GM21619 (cell line): ENCODE measurements around the gene CHPF.
A peak's percentile ranks its signal among the peaks of the same experiment; 100 is the strongest.

Experiments
- ATAC-seq: cut with Tn5 transposase; IDR thresholded peaks from one replicate; pipeline ENCODE4 v1.9.1; 2021; ENCODE audit not compliant: unreplicated experiment

The CHPF gene, protein sequence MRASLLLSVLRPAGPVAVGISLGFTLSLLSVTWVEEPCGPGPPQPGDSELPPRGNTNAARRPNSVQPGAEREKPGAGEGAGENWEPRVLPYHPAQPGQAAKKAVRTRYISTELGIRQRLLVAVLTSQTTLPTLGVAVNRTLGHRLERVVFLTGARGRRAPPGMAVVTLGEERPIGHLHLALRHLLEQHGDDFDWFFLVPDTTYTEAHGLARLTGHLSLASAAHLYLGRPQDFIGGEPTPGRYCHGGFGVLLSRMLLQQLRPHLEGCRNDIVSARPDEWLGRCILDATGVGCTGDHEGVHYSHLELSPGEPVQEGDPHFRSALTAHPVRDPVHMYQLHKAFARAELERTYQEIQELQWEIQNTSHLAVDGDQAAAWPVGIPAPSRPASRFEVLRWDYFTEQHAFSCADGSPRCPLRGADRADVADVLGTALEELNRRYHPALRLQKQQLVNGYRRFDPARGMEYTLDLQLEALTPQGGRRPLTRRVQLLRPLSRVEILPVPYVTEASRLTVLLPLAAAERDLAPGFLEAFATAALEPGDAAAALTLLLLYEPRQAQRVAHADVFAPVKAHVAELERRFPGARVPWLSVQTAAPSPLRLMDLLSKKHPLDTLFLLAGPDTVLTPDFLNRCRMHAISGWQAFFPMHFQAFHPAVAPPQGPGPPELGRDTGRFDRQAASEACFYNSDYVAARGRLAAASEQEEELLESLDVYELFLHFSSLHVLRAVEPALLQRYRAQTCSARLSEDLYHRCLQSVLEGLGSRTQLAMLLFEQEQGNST

DNA sequence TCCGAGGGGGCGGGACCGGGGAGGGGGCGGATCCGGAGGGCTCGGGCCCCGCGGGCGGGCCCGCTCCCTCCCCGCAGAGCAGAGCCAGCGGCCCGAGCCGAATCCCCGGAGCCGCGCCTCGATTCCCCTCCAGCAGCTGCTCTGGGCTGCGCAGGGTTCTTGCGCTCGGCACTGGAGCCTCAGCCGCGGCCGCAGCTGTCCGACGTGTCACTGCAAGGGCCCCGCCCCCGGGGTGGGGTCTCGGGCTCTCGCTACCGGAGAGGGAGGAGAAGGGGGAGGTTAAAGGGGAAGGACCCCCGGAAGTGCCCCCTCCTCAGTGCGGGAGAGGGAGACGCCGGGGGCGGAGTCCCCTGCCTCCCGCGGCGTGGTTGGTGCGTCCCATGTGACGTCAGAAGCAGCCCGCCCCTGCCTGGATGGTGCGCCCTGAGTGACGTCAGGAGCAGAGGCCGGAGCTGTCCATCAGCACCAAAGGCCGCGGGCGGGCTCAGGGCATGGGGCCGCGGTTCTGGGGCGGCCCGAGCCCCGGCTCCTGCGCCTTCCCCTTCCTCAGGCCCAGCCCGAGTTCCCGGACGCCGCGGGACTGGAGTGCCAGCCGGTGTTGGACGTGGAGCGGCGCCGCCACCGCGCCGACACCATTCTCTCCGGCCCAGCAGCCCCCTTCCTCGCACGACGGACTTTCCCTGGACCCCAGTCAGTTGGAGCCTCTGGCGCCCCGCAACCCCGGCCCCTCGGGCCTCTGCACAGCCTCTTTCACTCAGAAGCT, at the start of gene CHPF, which contains the start of gene TMEM198:
CHPF (minus strand) TSS at position 214 of the 763 bp plus-strand sequence. CDS start 271 bp downstream, outside the sequence.
TMEM198 (plus strand) TSS at position 433 of the 763 bp plus-strand sequence. CDS start 700 bp downstream, outside the sequence.
- ATAC-seq = peak; percentile 70

DNA sequence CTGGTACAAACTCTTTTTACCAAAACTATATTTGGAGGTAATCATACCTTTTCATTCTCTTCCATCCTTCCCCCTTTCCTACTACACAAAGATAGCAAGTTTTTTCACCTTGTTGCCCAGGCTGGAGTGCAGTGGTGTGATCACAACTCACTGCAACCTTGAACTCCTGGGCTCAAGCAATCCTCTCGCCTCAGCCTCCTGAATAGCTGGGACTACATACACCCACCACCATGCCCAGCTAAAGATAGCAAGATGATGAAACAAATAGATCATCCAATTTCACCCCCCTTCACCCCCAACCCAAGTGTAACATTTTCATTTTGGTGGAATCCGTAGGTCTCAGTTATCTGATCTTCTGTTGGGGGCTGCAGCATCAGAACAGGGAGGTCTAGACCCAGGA, 49.5 kb upstream of the CHPF start:
- ATAC-seq = no peak

DNA sequence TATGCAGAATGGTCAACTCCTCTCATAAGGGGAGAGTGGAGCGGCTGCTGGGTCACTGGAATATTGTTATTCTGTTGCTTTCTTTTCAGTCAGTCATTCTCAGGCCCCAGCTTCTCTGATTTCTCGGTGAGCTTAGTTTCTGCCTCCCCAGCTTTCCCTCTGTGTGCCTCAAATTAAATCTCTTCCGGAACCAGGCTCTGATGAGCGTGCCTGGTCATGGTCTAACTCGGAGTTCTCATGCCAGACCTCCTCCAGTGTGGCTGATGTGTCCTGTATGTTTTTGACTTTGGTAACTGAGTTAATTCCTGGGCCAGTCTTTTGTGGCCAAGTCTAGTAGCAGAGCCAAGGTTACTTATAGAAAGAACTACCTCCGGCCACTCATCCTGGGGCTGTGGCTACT, 49.1 kb upstream of the CHPF start:
- ATAC-seq = no peak

DNA sequence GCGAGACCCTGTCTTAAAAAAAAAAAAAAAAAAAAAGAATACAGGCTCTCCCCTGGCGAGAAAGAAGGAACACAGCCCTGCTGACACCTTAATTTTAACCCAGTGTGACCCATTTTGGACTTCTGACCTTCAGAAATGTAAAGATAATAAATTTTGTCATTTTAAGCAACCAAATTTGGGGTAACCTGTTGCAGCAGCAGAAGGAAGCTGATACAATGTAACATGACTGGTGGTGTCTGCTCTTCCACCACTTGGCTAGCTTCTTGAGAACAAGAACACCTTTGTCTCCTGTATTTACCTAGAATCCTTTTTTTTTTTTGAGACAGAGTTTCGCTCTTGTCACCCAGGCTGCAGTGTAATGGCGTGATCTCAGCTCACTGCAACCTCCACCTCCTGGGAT, 47.5 kb upstream of the CHPF start:
- ATAC-seq = no peak

DNA sequence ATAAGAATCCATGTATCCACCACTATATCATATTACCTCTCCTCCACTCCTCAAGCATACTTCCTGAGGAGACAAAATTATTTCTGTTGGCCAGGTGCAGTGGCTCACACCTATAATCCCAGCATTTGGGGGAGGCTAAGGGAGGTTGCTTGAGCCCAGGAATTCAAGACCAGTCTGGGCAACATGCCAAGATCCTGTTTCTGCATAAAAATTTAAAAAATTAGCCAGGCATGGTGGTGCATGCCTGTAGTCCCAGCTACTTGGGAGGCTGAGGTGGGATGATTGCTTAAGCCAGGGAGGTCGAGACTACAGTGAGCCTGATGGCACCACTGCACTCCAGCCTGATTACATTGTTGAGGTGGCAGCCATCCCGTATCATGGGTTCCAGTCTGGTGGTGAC, 37.7 kb upstream of the CHPF start:
- no peak for ATAC-seq

DNA sequence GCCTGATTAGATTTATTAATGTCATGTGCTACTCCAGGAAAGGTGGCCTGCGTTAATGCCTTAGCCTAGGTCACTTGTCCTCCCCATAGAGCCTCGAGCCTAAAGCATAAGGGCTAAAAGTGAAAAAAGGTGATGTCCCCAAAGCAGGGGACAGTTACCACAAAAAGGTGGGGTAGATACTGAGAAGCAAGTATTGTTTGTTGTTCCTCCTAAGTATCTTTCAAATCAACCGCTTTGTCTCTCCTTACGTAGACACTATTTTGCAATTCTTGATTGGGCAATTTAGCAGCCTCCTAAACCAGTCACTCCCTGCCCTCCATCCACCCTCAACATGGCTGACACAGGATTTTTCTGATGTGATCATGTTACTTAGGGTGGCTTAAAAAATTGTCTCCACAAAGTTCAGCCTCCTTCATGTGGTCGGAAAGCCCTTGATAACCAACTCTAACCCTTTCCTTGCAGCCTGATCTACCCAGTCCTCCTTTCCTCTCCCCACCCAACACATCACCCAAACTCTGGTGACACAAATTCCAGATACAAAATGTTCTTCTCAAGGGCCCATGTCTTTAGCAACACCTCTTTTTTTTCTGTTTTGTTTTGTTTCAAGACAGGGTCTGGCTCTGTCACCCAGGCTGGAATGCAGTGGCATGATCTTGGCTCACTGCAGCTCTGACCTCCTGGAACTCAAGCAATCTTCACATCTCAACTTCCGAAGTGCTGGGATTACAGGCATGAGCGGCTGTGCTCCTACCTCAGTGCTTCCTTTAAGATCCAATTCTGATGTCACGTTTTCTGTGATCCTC, 35.4 kb upstream of the CHPF start:
- ATAC-seq = no peak

DNA sequence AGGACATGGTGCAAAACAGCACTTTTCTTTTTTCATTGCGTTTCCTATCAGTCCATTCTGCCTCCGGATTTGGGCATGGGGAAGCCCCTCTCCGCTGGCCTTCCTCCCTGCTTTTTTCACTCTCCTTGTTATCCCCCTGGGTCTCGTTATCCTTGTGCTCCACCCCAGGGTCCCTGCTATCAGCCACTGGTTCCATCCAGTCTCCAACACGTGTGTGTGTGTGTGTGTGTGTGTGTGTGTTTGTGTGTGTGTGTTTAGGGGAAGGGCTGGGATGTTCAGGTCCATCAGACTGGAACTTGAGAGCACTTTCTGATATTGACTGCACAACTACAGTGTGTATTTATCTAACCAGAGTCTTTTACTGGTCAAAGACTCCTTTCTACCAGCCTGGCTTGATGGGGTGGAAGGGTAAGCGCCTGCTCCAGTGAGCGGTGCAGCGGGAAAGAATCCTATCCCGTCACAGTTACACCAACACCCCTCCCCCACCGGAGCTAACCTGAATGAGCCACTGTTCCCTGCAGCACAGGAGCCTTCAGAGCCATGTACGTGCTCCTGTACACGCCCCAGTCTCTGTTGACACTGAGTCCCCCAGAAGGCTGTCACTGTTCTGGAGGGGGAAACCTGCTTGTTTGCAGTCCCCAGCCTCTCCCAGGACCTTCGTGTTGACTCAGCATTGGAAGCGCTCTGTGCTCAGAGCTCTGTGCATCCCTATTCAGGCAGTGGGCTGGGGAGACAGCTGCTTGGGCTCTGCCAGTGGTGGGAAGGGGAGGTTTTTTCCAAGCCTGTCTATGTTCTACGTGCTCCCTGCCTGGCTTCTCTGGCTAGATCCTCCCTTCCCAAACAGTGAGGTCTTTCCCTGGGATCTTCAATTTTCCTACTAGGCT, 33.1 kb upstream of the CHPF start:
- no peak for ATAC-seq

DNA sequence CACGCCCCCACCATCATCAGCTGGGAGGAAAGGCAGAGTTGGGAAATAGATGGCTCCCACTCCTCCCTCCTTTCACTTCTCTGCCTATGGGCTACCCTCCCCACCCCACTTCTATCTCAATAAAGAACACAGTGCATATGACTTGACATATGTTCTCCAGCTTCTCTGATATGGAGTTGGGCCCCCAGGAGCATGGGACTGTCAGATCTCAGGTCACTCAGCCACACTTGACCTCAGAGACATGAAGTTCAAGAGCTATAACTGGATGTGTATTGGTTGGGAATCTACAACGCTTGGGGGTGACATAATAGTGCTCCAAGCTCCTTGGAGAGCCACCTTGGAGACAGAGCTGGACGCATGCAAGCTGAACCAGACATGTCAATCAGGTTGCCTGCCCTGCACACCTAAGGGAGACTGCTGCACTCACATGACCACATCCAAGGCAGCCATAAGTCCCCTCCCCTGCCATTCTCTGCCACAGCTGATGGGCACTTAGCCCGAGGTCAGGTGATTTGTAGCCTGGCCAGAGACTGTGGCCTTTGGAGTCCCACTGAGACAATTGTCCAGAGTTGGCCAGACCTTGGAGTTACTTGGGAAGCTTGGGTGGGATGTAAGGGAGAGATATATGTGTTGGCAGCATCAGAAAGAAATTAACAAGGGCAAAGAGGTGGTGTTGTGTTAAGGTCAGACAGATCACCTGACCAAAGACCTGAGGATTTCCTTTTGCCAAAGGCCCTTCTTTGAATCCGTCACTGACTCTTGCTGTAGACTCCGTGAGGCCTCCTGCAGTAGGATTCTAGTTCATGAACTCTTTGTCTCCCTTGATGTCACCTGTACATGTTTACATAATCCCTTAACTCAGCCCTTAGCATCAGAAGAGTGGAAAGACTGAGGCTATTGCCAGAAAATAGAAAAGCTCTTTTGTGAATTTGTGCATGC, 32.2 kb upstream of the CHPF start:
- no peak for ATAC-seq

DNA sequence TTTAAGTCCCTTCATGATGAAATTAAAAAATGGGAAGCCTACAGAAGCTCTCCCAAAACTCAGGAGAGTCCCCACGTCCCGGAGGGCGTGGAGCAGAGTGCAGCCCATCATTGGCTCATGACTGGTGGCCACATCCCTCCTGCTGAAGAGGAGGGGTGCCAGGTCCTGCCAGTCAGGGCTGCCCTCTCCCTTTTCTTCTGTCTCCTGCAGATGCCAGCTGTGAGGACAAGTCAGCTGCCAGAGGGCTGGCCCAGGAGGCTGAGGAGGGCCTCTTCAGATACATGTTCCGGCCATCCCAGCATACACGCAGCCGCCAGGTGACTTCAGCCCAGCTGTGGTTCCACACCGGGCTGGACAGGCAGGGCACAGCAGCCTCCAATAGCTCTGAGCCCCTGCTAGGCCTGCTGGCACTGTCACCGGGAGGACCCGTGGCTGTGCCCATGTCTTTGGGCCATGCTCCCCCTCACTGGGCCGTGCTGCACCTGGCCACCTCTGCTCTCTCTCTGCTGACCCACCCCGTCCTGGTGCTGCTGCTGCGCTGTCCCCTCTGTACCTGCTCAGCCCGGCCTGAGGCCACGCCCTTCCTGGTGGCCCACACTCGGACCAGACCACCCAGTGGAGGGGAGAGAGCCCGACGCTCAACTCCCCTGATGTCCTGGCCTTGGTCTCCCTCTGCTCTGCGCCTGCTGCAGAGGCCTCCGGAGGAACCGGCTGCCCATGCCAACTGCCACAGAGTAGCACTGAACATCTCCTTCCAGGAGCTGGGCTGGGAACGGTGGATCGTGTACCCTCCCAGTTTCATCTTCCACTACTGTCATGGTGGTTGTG, 31.1 kb upstream of the CHPF start:
- no peak for ATAC-seq

DNA sequence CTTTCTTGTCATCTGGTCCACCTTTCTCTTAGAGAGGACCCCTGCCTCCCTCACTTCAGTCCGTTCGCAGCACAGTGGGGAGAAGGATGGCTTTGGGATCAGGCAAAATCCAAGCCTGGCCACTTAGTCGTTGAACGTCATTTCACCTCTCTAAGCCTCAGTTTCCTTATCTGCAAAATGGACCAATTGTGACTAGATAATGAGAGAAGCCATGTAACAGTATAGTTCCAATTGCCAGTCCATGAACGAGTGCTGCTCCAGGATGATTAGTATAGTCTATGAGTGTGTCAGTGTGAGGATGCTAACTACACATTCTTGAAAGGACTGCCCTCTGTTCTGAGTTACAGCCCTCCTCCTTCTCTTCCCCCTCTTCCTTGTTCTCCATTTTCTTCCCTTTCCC, 29.6 kb upstream of the CHPF start:
- no peak for ATAC-seq

DNA sequence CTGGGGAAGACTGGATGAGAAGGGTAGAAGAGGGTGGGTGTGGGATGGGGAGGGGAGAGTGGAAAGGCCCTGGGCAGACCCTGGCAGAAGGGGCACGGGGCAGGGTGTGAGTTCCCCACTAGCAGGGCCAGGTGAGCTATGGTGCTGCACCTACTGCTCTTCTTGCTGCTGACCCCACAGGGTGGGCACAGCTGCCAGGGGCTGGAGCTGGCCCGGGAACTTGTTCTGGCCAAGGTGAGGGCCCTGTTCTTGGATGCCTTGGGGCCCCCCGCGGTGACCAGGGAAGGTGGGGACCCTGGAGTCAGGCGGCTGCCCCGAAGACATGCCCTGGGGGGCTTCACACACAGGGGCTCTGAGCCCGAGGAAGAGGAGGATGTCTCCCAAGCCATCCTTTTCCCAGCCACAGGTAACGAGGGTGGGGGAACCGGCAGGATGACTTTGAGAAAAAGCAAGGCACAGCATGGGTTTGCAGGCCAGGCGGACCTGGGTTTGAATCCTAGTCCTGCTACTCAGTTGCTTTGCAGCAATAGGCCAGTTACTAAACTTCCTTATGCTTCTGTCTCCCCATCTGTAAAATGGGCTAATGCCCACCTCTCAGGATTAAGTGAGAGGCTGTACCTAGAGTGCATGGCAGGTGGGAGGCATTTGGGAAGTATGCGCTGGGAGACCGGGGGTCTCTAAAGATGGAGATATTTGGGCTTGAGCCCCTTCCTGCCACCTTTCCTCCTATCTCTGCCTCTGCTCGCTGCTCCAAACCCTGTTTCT, 28.8 kb upstream of the CHPF start, which contains the start of gene INHA:
INHA (plus strand) TSS at position 74 of the 765 bp plus-strand sequence; CDS start at position 139, 65 bp downstream.
- no peak for ATAC-seq

DNA sequence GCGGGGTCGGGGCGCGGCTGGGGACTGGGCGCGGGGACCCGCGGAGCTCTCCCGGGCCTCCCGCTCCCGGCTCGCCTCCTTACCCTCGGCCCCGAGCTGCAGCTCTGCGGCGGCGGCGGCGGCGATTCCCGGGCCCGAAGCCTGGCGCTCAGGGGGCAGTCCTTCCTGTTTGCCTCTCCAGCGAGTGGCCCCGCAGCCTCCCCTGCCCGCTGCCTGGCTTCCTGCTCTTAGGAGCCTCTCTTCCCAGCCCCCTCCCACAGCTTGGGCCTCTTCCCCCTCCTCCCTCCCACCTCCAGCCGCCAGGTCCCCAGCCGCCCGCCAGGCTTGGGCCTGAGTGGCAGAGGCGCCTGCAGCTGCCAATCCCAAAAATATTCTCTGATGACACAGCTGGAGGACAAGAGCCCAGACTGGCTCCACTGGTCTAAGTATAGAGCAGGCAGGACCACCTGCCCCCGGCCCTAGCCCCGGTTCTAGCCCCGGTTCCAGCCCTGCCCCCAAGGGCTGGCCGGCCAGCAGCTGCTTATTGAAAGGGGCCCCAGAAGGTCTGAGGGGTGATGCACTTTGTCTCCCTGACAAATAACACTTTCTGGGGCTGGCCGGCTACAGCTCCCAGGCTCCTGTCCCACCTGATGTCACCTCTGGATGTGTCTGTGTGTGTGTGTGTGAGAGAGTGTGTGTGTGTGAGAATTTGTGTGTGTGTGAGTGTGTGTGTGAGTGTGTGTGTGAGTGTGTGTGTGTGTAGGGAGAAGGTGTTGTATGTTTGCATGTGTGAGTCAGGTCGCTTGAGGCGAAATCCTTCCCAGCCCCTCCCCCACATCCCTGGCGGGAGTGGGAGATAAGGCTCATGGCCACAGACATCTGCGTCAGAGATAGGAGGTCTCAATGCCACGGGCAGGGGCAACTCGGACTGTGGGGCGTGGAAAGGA, 28.0 kb upstream of the CHPF start, which contains the start of gene OBSL1:
OBSL1 (minus strand) TSS at position 229 of the 926 bp plus-strand sequence. CDS start 307 bp downstream, outside the sequence.
- no peak for ATAC-seq

DNA sequence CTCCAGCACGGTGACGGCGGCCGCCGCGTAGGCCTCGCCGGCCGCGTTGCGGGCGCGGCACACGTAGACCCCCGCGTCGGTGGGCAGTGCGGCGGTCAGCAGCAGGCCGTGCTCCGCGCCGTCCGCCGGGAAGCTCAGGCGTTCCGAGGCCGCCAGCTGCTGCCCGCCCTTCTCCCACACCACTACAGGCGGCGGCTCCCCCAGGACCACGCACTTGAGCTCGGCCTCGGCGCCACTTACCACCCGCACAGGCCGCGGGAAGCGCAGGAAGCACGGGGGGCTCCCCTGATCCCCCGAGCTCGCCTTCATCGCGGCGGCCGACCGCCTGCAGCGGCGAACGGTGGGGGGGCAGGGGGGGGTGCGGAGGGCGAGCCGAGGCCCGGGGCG, 27.3 kb upstream of the CHPF start:
- ATAC-seq = no peak

DNA sequence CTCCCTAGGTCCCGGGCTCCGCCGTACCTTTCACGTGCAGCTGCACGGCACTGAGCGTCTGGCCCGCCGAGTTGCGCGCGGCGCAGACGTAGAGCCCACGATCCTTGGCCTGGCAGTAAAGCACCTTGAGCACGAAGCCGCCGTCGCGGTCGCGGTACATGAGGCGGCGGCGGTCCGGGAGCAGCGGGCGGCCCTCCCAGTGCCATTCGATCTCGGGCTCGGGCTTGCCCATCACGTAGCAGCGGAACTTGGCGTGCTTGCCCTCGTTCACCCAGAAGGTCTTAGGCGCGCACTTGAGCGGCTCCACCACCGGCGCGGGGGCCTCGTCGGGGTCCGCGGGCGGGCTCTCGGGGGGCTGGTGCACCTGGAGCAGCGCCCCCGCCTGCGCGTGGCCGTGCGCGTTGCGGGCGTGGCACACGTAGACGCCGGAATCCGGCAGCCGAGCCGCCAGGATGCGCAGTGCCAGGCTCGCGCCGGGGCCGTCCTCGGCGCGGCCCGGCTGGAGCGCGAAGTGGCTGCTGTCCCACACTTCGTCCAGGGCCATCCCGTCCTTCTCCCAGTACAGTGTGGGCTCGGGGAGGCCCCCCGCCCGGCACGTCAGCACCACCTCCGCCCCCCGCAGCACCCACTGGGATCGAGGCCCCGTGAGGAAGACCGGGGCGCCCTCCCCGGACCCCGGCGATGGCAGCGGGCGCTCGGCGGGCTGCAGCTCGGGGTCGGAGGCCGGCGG, 26.8 kb upstream of the CHPF start:
- ATAC-seq = no peak

DNA sequence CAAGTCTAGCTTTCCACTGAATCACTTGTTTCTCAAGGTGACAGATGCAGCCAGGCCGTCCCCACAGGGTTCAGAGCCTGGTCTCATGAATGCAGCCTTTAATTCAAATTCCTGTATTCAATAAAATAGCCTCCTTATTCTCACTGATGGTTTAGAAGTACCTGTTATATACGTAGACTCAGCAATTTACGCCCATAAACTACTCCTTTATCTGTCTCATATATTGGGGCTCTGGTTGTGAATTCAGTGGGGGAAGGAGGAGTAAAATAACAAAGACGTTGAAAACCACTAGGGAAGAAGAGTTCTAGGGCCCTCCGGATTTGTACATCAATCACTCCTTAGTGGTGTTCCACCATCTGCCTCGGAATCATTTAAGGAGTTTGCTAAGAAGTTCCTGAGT, 26.0 kb upstream of the CHPF start:
- ATAC-seq = no peak
